Measurements from ENCODE around the gene HOXA9.

Gene HOXA9

GRCh38 chr7:27187475-27188385, 22.4 kb upstream of the HOXA9 start:
- no peaks in the 10 kb centered on the region for H3K4me1 ChIP-seq (ENCODE audit: low read length)
- H2AFZ ChIP-seq (ENCODE audit: low read length), result no peak overlapping the region
- no peaks in the 10 kb centered on the region for H3K9me2 ChIP-seq (replicated peaks; ENCODE audit: insufficient read depth, low read length)
- H4K20me1 ChIP-seq (ENCODE audit: insufficient read depth, low read length), result no peaks in the 10 kb centered on the region
- no peak for DNase-seq
- peaks cover 95% of the 10 kb centered on the region for H3K27me3 ChIP-seq (replicated peaks; ENCODE audit: insufficient read depth, low read length)
- no peaks in the 10 kb centered on the region for H3F3A ChIP-seq (ENCODE audit: insufficient read depth, low read length)
- H3K9me3 ChIP-seq (replicated peaks; ENCODE audit: insufficient read depth, low read length), result no peaks in the 10 kb centered on the region
- H3K27ac ChIP-seq (ENCODE audit: low read length), result no peak overlapping the region
- H3K9ac ChIP-seq (ENCODE audit: low read length), result no peak overlapping the region
- H3K4me3 ChIP-seq (ENCODE audit: low read length), result no peak overlapping the region
- no peak overlapping the region for H3K4me2 ChIP-seq (ENCODE audit: low read depth, low read length)
- no peaks in the 10 kb centered on the region for H3K79me2 ChIP-seq (ENCODE audit: low read length)
- TF ChIP-seq EZH2phosphoT487 (IDR thresholded peaks at IDR 0.05; ENCODE audit: low read length), result no peak
- peak; percentile 20 for TF ChIP-seq EZH2 (optimal IDR thresholded peaks at IDR 0.05; ENCODE audit: low read depth, low read length)
- no peak for TF ChIP-seq CTCF (IDR thresholded peaks at IDR 0.05; ENCODE audit: low read length)
- H3K36me3 ChIP-seq (replicated peaks; ENCODE audit: insufficient read depth, low read length), result no peaks in the 10 kb centered on the region

- no peak for DNase-seq
- Histone ChIP-seq H4K20me1 (ENCODE audit: insufficient read depth, low read length) (no peaks in the 10 kb centered on the region), H3K27me3 (replicated peaks; ENCODE audit: insufficient read depth, low read length) (peaks cover 98% of the 10 kb centered on the region), H3K4me1 (ENCODE audit: low read length) (no peaks in the 10 kb centered on the region), H3K79me2 (ENCODE audit: low read length) (no peaks in the 10 kb centered on the region), H3K4me3 (ENCODE audit: low read length) (no peak overlapping the region), H3K4me2 (ENCODE audit: low read depth, low read length) (no peak overlapping the region), H3K27ac (ENCODE audit: low read length) (no peak overlapping the region), H3K9me2 (replicated peaks; ENCODE audit: insufficient read depth, low read length) (no peaks in the 10 kb centered on the region), H3K36me3 (replicated peaks; ENCODE audit: insufficient read depth, low read length) (no peaks in the 10 kb centered on the region), H2AFZ (ENCODE audit: low read length) (no peak overlapping the region), H3K9ac (ENCODE audit: low read length) (no peak overlapping the region), H3F3A (ENCODE audit: insufficient read depth, low read length) (no peaks in the 10 kb centered on the region), H3K9me3 (replicated peaks; ENCODE audit: insufficient read depth, low read length) (no peaks in the 10 kb centered on the region)
- TF ChIP-seq CTCF (IDR thresholded peaks at IDR 0.05; ENCODE audit: low read length) (no peak), EZH2phosphoT487 (IDR thresholded peaks at IDR 0.05; ENCODE audit: low read length) (no peak)
These were observed 21.5 kb upstream of the HOXA9 start for GRCh38 chr7:27186668-27187474.

- H3K4me1 ChIP-seq (ENCODE audit: low read length), result no peaks in the 10 kb centered on the region
- H3K4me2 ChIP-seq (ENCODE audit: low read depth, low read length), result no peak overlapping the region
- no peaks in the 10 kb centered on the region for H3K79me2 ChIP-seq (ENCODE audit: low read length)
- no peaks in the 10 kb centered on the region for H3K9me3 ChIP-seq (replicated peaks; ENCODE audit: insufficient read depth, low read length)
- no peak overlapping the region for H2AFZ ChIP-seq (ENCODE audit: low read length)
- no peaks in the 10 kb centered on the region for H4K20me1 ChIP-seq (ENCODE audit: insufficient read depth, low read length)
- no peak for DNase-seq
- H3K9ac ChIP-seq (ENCODE audit: low read length), result no peak overlapping the region
- H3K27ac ChIP-seq (ENCODE audit: low read length), result no peak overlapping the region
- no peak for TF ChIP-seq EZH2phosphoT487 (IDR thresholded peaks at IDR 0.05; ENCODE audit: low read length)
- TF ChIP-seq EZH2 (optimal IDR thresholded peaks at IDR 0.05; ENCODE audit: low read depth, low read length), result no peak
- no peak for TF ChIP-seq CTCF (IDR thresholded peaks at IDR 0.05; ENCODE audit: low read length)
- H3K4me3 ChIP-seq (ENCODE audit: low read length), result no peak overlapping the region
- H3K9me2 ChIP-seq (replicated peaks; ENCODE audit: insufficient read depth, low read length), result no peaks in the 10 kb centered on the region
- H3K27me3 ChIP-seq (replicated peaks; ENCODE audit: insufficient read depth, low read length), result peaks cover 90% of the 10 kb centered on the region
- no peaks in the 10 kb centered on the region for H3F3A ChIP-seq (ENCODE audit: insufficient read depth, low read length)
- no peaks in the 10 kb centered on the region for H3K36me3 ChIP-seq (replicated peaks; ENCODE audit: insufficient read depth, low read length)
These were observed 20.7 kb upstream of the HOXA9 start for GRCh38 chr7:27185854-27186667.

All from MM.1S (cell line).